SK-N-SH (cell line): ENCODE data around the gene HOXA5. TPM values are rescaled to one million over a fixed set of nuclear protein-coding genes. Genes with fewer than 3 reads are reported as not detected.
A peak's percentile ranks its signal among the peaks of the same experiment; 100 is the strongest.

Experiments
- CTCF ChIA-PET: fragments of 300-600, 350-600 bp; formaldehyde crosslinking; extraction: SDS; loops from one replicate; lab custom pipeline; 2021; lab: Yijun Ruan, JAX
- POLR2A ChIA-PET: fragments of 350-600 bp; sonication (Branson Sonifier 250); formaldehyde crosslinking; extraction: SDS; loops from one replicate; lab custom pipeline; 2020; ENCODE audit warnings: antibody characterized with exemption, inconsistent platforms; lab: Yijun Ruan, JAX
- DNase-seq: peaks from one replicate; pipeline ENCODE4 v3.0.0; 2012
- H2AFZ ChIP-seq: fragments of 200-600 bp; sonication (generic); 2 replicates; pipeline ENCODE4 v1.8.1; 2016; ENCODE audit warnings: antibody characterized with exemption, mild to moderate bottlenecking, low read depth
- H3F3A ChIP-seq: fragments of 200-600 bp; sonication (generic); replicated peaks from 2 replicates; pipeline ENCODE3; 2016; ENCODE audit warnings: antibody characterized with exemption, mild to moderate bottlenecking; ENCODE audit not compliant: insufficient read depth
- H3K27ac ChIP-seq, 2 experiments: fragments of 200-500 bp in 1 of 2; fragments of 200-600 bp in 1 of 2; sonication (Bioruptor generic) in 1 of 2; sonication (generic), shearing (Covaris generic) in 1 of 2; 2 replicates each; pipeline versions ENCODE4 v1.5.1 to v1.6.1; 2014 to 2016; ENCODE audit warnings: low read depth in 2 of 2, inconsistent platforms in 1 of 2, low read length in 1 of 2, mild to moderate bottlenecking in 1 of 2, mixed read lengths in 1 of 2
- H3K27me3 ChIP-seq: fragments of 200-600 bp; sonication (generic), shearing (Covaris generic); 2 replicates; pipeline ENCODE4 v1.6.1; 2016; ENCODE audit warnings: mixed run types; ENCODE audit not compliant: insufficient read depth
- H3K36me3 ChIP-seq, 2 experiments: fragments of 200-500 bp in 1 of 2; fragments of 200-600 bp in 1 of 2; sonication (Bioruptor generic) in 1 of 2; sonication (generic) in 1 of 2; replicated peaks in 1 of 2; 2 replicates each; pipeline versions ENCODE3 to v1.5.1; 2014 to 2016; ENCODE audit warnings: low read length in 1 of 2, mild to moderate bottlenecking in 1 of 2; ENCODE audit not compliant: insufficient read depth in 2 of 2, control insufficient read depth in 1 of 2
- H3K4me1 ChIP-seq, 2 experiments: fragments of 200-500 bp in 1 of 2; fragments of 200-600 bp in 1 of 2; sonication (Bioruptor generic) in 1 of 2; sonication (generic), shearing (Covaris generic) in 1 of 2; 2 replicates each; pipeline versions ENCODE4 v1.5.1 to v1.6.1; 2014 to 2016; ENCODE audit warnings: low read depth in 1 of 2, low read length in 1 of 2, mixed run types in 1 of 2; ENCODE audit not compliant: insufficient read depth in 2 of 2, control insufficient read depth in 1 of 2
- H3K4me2 ChIP-seq: fragments of 200-600 bp; sonication (generic), shearing (Covaris generic); 2 replicates; pipeline ENCODE4 v1.6.1; 2017; ENCODE audit warnings: mixed run types
- H3K4me3 ChIP-seq, 2 experiments: fragments of 200-500 bp in 1 of 2; fragments of 200-600 bp in 1 of 2; sonication (Bioruptor generic) in 1 of 2; sonication (generic), shearing (Covaris generic) in 1 of 2; 2 replicates each; pipeline versions ENCODE4 v1.5.1 to v1.8.1; 2014 to 2016; ENCODE audit warnings: low read depth in 2 of 2, inconsistent platforms in 1 of 2, low read length in 1 of 2, mild to moderate bottlenecking in 1 of 2, mixed read lengths in 1 of 2, moderate library complexity in 1 of 2
- H3K79me2 ChIP-seq: fragments of 200-600 bp; sonication (generic); 2 replicates; pipeline ENCODE4 v1.8.1; 2017; ENCODE audit warnings: mild to moderate bottlenecking; ENCODE audit not compliant: insufficient read depth
- H3K9ac ChIP-seq: fragments of 200-600 bp; sonication (generic); 2 replicates; pipeline ENCODE4 v1.6.1; 2017; ENCODE audit warnings: mixed run types
- H3K9me2 ChIP-seq: fragments of 200-600 bp; sonication (generic); 2 replicates; pipeline ENCODE4 v1.6.1; 2017; ENCODE audit warnings: mixed run types
- H3K9me3 ChIP-seq: fragments of 200-600 bp; sonication (generic); 2 replicates; pipeline ENCODE4 v1.6.1; 2017; ENCODE audit warnings: mixed run types, mild to moderate bottlenecking, moderate library complexity
- H4K20me1 ChIP-seq: fragments of 200-600 bp; sonication (generic); 2 replicates; pipeline ENCODE4 v1.6.1; 2017; ENCODE audit warnings: mild to moderate bottlenecking, mixed run types; ENCODE audit not compliant: insufficient read depth
- CHD2 ChIP-seq: fragments of 150-350 bp; IDR thresholded peaks from 2 replicates; pipeline ENCODE4 v1.6.1; 2018; ENCODE audit warnings: low read length; ENCODE audit not compliant: partially characterized antibody
- CTCF ChIP-seq: fragments of 200-600 bp; sonication (generic); IDR thresholded peaks from 2 replicates; pipeline ENCODE4 v1.6.1; 2017; ENCODE audit warnings: antibody characterized with exemption, mild to moderate bottlenecking, moderate library complexity
- ELF1 ChIP-seq: IDR thresholded peaks from 2 replicates; pipeline ENCODE4 v1.4.0; 2012
- EP300 ChIP-seq, 2 experiments: IDR thresholded peaks; 2 replicates each; pipeline versions ENCODE4 v1.4.0 to v1.6.1; 2012; ENCODE audit warnings: borderline replicate concordance in 1 of 2, low read depth in 1 of 2, low read length in 1 of 2
- EZH2phosphoT487 ChIP-seq: fragments of 200-600 bp; sonication (generic); IDR thresholded peaks from 2 replicates; pipeline ENCODE4 v1.6.1; 2017; ENCODE audit warnings: low read depth, mixed run types, mild to moderate bottlenecking, antibody characterized with exemption, moderate library complexity, borderline replicate concordance
- FOSL2 ChIP-seq: IDR thresholded peaks from 2 replicates; pipeline ENCODE4 v1.4.0; 2012; ENCODE audit warnings: low read depth, mild to moderate bottlenecking, moderate library complexity, borderline replicate concordance
- FOXM1 ChIP-seq: IDR thresholded peaks from 2 replicates; pipeline ENCODE4 v1.4.0; 2012; ENCODE audit warnings: low read depth, mild to moderate bottlenecking
- GABPA ChIP-seq: IDR thresholded peaks from 2 replicates; pipeline ENCODE4 v1.4.0; 2012; ENCODE audit warnings: low read depth, mild to moderate bottlenecking
- JUND ChIP-seq: IDR thresholded peaks from 2 replicates; pipeline ENCODE4 v1.4.0; 2012
- MAX ChIP-seq: IDR thresholded peaks from 2 replicates; pipeline ENCODE4 v1.4.0; 2012; ENCODE audit warnings: low read depth
- MEF2A ChIP-seq: IDR thresholded peaks from 2 replicates; pipeline ENCODE4 v1.4.0; 2012; ENCODE audit warnings: low read depth, borderline replicate concordance
- MXI1 ChIP-seq: IDR thresholded peaks from 2 replicates; pipeline ENCODE4 v1.6.1; 2012; ENCODE audit warnings: mild to moderate bottlenecking, low read depth, low read length, improper control_type of control experiment
- NFIC ChIP-seq: IDR thresholded peaks from 2 replicates; pipeline ENCODE4 v1.4.0; 2012; ENCODE audit warnings: borderline replicate concordance
- NRF1 ChIP-seq: IDR thresholded peaks from 2 replicates; pipeline ENCODE4 v1.6.1; 2012; ENCODE audit warnings: low read depth, mild to moderate bottlenecking, low read length
- RAD21 ChIP-seq: IDR thresholded peaks from 2 replicates; pipeline ENCODE4 v1.6.1; 2012; ENCODE audit warnings: mild to moderate bottlenecking, low read length
- RCOR1 ChIP-seq: fragments of 150-350 bp; IDR thresholded peaks from 2 replicates; pipeline ENCODE4 v1.6.1; 2017; ENCODE audit warnings: antibody characterized with exemption, low read length
- REST ChIP-seq: IDR thresholded peaks from 2 replicates; pipeline ENCODE4 v1.6.1; 2012; ENCODE audit warnings: mild to moderate bottlenecking, low read depth, low read length, moderate library complexity
- RFX5 ChIP-seq: IDR thresholded peaks from 2 replicates; pipeline ENCODE4 v1.6.1; 2012; ENCODE audit warnings: mild to moderate bottlenecking, improper control_type of control experiment, low read length
- RXRA ChIP-seq: IDR thresholded peaks from 2 replicates; pipeline ENCODE4 v1.4.0; 2012; ENCODE audit warnings: low read depth, mild to moderate bottlenecking, borderline replicate concordance
- SMC3 ChIP-seq: IDR thresholded peaks from 2 replicates; pipeline ENCODE4 v1.6.1; 2012; ENCODE audit warnings: low read depth, low read length, improper control_type of control experiment
- TCF12 ChIP-seq: IDR thresholded peaks from 2 replicates; pipeline ENCODE4 v1.4.0; 2012
- TEAD4 ChIP-seq: IDR thresholded peaks from 2 replicates; pipeline ENCODE4 v1.4.0; 2012; ENCODE audit warnings: mild to moderate bottlenecking, borderline replicate concordance; ENCODE audit not compliant: insufficient read depth
- YY1 ChIP-seq: IDR thresholded peaks from 2 replicates; pipeline ENCODE4 v1.4.0; 2012; ENCODE audit warnings: low read depth, mild to moderate bottlenecking
- WGBS: methylation state at CpG from one replicate; pipeline ENCODE4 v1.1.6; 2017; ENCODE audit warnings: low lambda C conversion rate; 5-methylcytosine and 5-hydroxymethylcytosine counted together
- polyA plus RNA-seq, 3 experiments: library from polyadenylated mRNA; depleted of rRNA; stranded (reverse); fragments of >200 nt; gene quantifications; 2 replicates each; pipeline ENCODE4 v1.2.3, GENCODE V29; 2012
- TF ChIP-seq, protein P1 (sequence below): IDR thresholded peaks from 2 replicates; pipeline ENCODE4; 2012
- TF ChIP-seq, protein P2 (sequence below): fragments of 150-350 bp; IDR thresholded peaks from 2 replicates; pipeline ENCODE4 v1.6.1; 2016; ENCODE audit warnings: mild to moderate bottlenecking, low read depth, low read length

HOXA5 gene
- polyA plus RNA-seq, 1 of the 3 experiments (the other 2 are of a cell fraction) = not detected

GRCh38 chr7:27150568-27151340 is 7.3 kb upstream of the HOXA5 start:
- Histone ChIP-seq H3K9me3 (no peaks in the 10 kb centered on the region), H3K4me3 (peak overlapping the region; percentile 32 to 63), H2AFZ (peak overlapping the region; percentile 73; the same call in 1 of the 2 replicates), H3K27ac (no peak overlapping the region), H3K9ac (no peak overlapping the region), H3K9me2 (no peaks in the 10 kb centered on the region), H3K4me2 (peak overlapping the region; percentile 76), H4K20me1 (peaks cover 6% of the 10 kb centered on the region; the same call in 1 of the 2 replicates), H3F3A (no peaks in the 10 kb centered on the region), H3K36me3 (no peaks in the 10 kb centered on the region), H3K27me3 (peaks cover 100% of the 10 kb centered on the region), H3K79me2 (no peaks in the 10 kb centered on the region), H3K4me1 (peaks cover 0 to 9% of the 10 kb centered on the region in 2 experiments; a peak in 1 of 4 replicates)
- peak; percentile 96 for DNase-seq
- WGBS = 3% methylated on average over 51 of the region's 58 CpGs
- peak; percentile 19 for TF ChIP-seq CHD2
- TF ChIP-seq FOSL2 = no peak
- 0 out of 2 replicates have a peak, but pooled peaks have one; percentile 43 for TF ChIP-seq RCOR1
- peak; percentile 81 for TF ChIP-seq REST
- TF ChIP-seq NFIC = no peak
- peak; percentile 32; the same call in 1 of the 2 replicates for TF ChIP-seq MAX
- no peak for TF ChIP-seq RXRA
- no peak for TF ChIP-seq JUND
- no peak for TF ChIP-seq FOXM1
- no peak for TF ChIP-seq RFX5
- TF ChIP-seq MEF2A = no peak
- TF ChIP-seq TCF12 = no peak
- TF ChIP-seq EZH2phosphoT487 = peak; percentile 87; the same call in 1 of the 2 replicates
- 0 out of 2 replicates have a peak, but pooled peaks have one; percentile 36 for TF ChIP-seq YY1
- TF ChIP-seq GABPA = no peak
- TF ChIP-seq, protein P1, sequence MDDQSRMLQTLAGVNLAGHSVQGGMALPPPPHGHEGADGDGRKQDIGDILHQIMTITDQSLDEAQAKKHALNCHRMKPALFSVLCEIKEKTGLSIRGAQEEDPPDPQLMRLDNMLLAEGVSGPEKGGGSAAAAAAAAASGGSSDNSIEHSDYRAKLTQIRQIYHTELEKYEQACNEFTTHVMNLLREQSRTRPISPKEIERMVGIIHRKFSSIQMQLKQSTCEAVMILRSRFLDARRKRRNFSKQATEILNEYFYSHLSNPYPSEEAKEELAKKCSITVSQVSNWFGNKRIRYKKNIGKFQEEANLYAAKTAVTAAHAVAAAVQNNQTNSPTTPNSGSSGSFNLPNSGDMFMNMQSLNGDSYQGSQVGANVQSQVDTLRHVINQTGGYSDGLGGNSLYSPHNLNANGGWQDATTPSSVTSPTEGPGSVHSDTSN = peak; percentile 95
- TF ChIP-seq EP300 (IDR thresholded peaks at IDR 0.05; ENCODE audit: borderline replicate concordance in 1 of 2, low read depth in 1 of 2, low read length in 1 of 2) = peak in 1 of 2 experiments; percentile 40; a peak in 1 of 4 replicates
- TF ChIP-seq SMC3 = peak; percentile 68
- no peak for TF ChIP-seq TEAD4
- peak; percentile 51 for TF ChIP-seq RAD21
- TF ChIP-seq, protein P2, sequence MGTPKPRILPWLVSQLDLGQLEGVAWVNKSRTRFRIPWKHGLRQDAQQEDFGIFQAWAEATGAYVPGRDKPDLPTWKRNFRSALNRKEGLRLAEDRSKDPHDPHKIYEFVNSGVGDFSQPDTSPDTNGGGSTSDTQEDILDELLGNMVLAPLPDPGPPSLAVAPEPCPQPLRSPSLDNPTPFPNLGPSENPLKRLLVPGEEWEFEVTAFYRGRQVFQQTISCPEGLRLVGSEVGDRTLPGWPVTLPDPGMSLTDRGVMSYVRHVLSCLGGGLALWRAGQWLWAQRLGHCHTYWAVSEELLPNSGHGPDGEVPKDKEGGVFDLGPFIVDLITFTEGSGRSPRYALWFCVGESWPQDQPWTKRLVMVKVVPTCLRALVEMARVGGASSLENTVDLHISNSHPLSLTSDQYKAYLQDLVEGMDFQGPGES = no peak
- TF ChIP-seq NRF1 = no peak
- TF ChIP-seq CTCF = peak; percentile 91
- no peak for TF ChIP-seq ELF1
- no peak for TF ChIP-seq MXI1
- ChIA-PET CTCF (interaction anchor here (0.6 to 10.9 kb wide), 54 partner anchors 8 to 1258 kb away, joined by 3 to 270 read pairs (median 4); partner anchors contain the start of genes HOXA10, HOXA13, HOXA4 and HOXA7), POLR2A (no interaction called here)
